IMR-90 (cell line): ENCODE measurements around the gene FNDC3B. TPM values are rescaled to one million over a fixed set of nuclear protein-coding genes. Genes with fewer than 3 reads are reported as not detected.

Experiments
- ATAC-seq: fragments of 200-7000 bp; cut with Tn5 transposase; 2 replicates; pipeline ENCODE4 v1.9.1; 2020; ENCODE audit warnings: low read depth, mild to moderate bottlenecking, moderate library complexity
- BruUV-seq: library from RNA; stranded (reverse); fragments of 400-500 nt; replicated peaks from 2 replicates; lab custom pipeline; 2021; lab: Mats Ljungman, UMichigan
- CTCF ChIA-PET: fragments of 300-600 bp; formaldehyde crosslinking; extraction: SDS; loops from one replicate; lab custom pipeline; 2021; ENCODE audit warnings: antibody characterized with exemption; lab: Yijun Ruan, JAX
- POLR2A ChIA-PET: fragments of 300-600 bp; sonication (Branson Sonifier 250); formaldehyde crosslinking; loops from one replicate; lab custom pipeline; 2022; ENCODE audit warnings: antibody characterized with exemption; ENCODE audit not compliant: unreplicated experiment; lab: Charles Lee
- DNase-seq: peaks from one replicate; pipeline ENCODE4 v3.0.0; 2013
- H2AFZ ChIP-seq: replicated peaks from 2 replicates; pipeline ENCODE3; 2013; ENCODE audit warnings: low read length, mild to moderate bottlenecking; ENCODE audit not compliant: poor library complexity
- H2AK5ac ChIP-seq: 2 replicates; pipeline ENCODE4 v1.6.1; 2013; ENCODE audit warnings: low read depth, low read length, inconsistent platforms
- H2AK9ac ChIP-seq: replicated peaks from 2 replicates; pipeline ENCODE3; 2013; ENCODE audit warnings: mild to moderate bottlenecking, low read depth, low read length, moderate library complexity; ENCODE audit not compliant: poor library complexity
- H2BK120ac ChIP-seq: 2 replicates; pipeline ENCODE4 v1.6.1; 2013; ENCODE audit warnings: low read depth, low read length, inconsistent platforms
- H2BK15ac ChIP-seq: 3 replicates; pipeline ENCODE4 v1.6.1; 2013; ENCODE audit warnings: low read depth, low read length, inconsistent platforms
- H2BK20ac ChIP-seq: 2 replicates; pipeline ENCODE4 v1.6.1; 2013; ENCODE audit warnings: low read depth, mild to moderate bottlenecking, inconsistent platforms, low read length, moderate library complexity
- H2BK5ac ChIP-seq: 2 replicates; pipeline ENCODE4 v1.6.1; 2013; ENCODE audit warnings: mild to moderate bottlenecking, low read depth, low read length, inconsistent platforms; ENCODE audit not compliant: poor library complexity, severe bottlenecking
- H3K14ac ChIP-seq: replicated peaks from 2 replicates; pipeline ENCODE4 v1.6.1; 2013; ENCODE audit warnings: low read depth, low read length, inconsistent platforms
- H3K18ac ChIP-seq: 2 replicates; pipeline ENCODE4 v1.6.1; 2013; ENCODE audit warnings: low read depth, low read length, control low read depth
- H3K23ac ChIP-seq: 2 replicates; pipeline ENCODE4 v1.6.1; 2013; ENCODE audit warnings: low read depth, low read length, inconsistent platforms
- H3K27ac ChIP-seq: 2 replicates; pipeline ENCODE4 v1.5.1; 2013; ENCODE audit warnings: mild to moderate bottlenecking, control low read depth, low read length; ENCODE audit not compliant: insufficient read depth
- H3K27me3 ChIP-seq: 2 replicates; pipeline ENCODE4 v1.6.1; 2013; ENCODE audit warnings: low read length; ENCODE audit not compliant: control insufficient read depth, insufficient read depth
- H3K36me3 ChIP-seq: 2 replicates; pipeline ENCODE4 v1.6.1; 2013; ENCODE audit warnings: low read length, mixed read lengths; ENCODE audit not compliant: control insufficient read depth, insufficient read depth
- H3K4ac ChIP-seq: 2 replicates; pipeline ENCODE4 v1.6.1; 2013; ENCODE audit warnings: low read depth, low read length, inconsistent platforms
- H3K4me1 ChIP-seq: 2 replicates; pipeline ENCODE4 v1.6.1; 2013; ENCODE audit warnings: low read length, mixed read lengths; ENCODE audit not compliant: control insufficient read depth, insufficient read depth
- H3K4me2 ChIP-seq: 2 replicates; pipeline ENCODE4 v1.6.1; 2013; ENCODE audit warnings: low read depth, mild to moderate bottlenecking, control low read depth, low read length, moderate library complexity
- H3K4me3 ChIP-seq: 2 replicates; pipeline ENCODE4 v1.5.1; 2013; ENCODE audit warnings: low read depth, mild to moderate bottlenecking, control low read depth, low read length, moderate library complexity; ENCODE audit not compliant: insufficient read depth
- H3K56ac ChIP-seq: 2 replicates; pipeline ENCODE4 v1.6.1; 2013; ENCODE audit warnings: low read length, inconsistent platforms; ENCODE audit not compliant: insufficient read depth; ENCODE audit errors: extremely low read depth
- H3K79me1 ChIP-seq, 2 experiments: 2 replicates each; pipeline ENCODE4 v1.6.1; 2013; ENCODE audit warnings: low read length in 2 of 2, inconsistent platforms in 1 of 2, low read depth in 1 of 2
- H3K9ac ChIP-seq: 2 replicates; pipeline ENCODE4 v1.6.1; 2013; ENCODE audit warnings: low read depth, low read length, control low read depth
- H3K9me1 ChIP-seq: 2 replicates; pipeline ENCODE4 v1.6.1; 2013; ENCODE audit warnings: low read length, inconsistent platforms; ENCODE audit not compliant: insufficient read depth
- H3K9me3 ChIP-seq: 2 replicates; pipeline ENCODE4 v1.6.1; 2013; ENCODE audit warnings: low read length; ENCODE audit not compliant: control insufficient read depth, insufficient read depth
- H4K20me1 ChIP-seq: 2 replicates; pipeline ENCODE4 v1.6.1; 2013; ENCODE audit warnings: low read length, inconsistent platforms; ENCODE audit not compliant: insufficient read depth
- H4K5ac ChIP-seq: 2 replicates; pipeline ENCODE4 v1.6.1; 2013; ENCODE audit warnings: mild to moderate bottlenecking, low read depth, low read length, control low read depth
- H4K8ac ChIP-seq, 2 experiments: 2 replicates each; pipeline ENCODE4 v1.6.1; 2013; ENCODE audit warnings: low read depth in 2 of 2, low read length in 2 of 2, control low read depth in 1 of 2, inconsistent platforms in 1 of 2
- H4K91ac ChIP-seq: 2 replicates; pipeline ENCODE4 v1.6.1; 2013; ENCODE audit warnings: low read depth, low read length, inconsistent platforms; ENCODE audit not compliant: insufficient read depth
- BHLHE40 ChIP-seq: fragments of 150-350 bp; IDR thresholded peaks from 2 replicates; pipeline ENCODE4 v1.6.1; 2016; ENCODE audit warnings: mild to moderate bottlenecking, low read depth, low read length
- CEBPB ChIP-seq: IDR thresholded peaks from 2 replicates; pipeline ENCODE4 v1.6.1; 2012; ENCODE audit warnings: low read depth, low read length, improper control_type of control experiment
- CHD1 ChIP-seq: IDR thresholded peaks from 2 replicates; pipeline ENCODE4 v1.6.1; 2012; ENCODE audit warnings: low read depth, low read length, improper control_type of control experiment
- CTCF ChIP-seq: conservative IDR thresholded peaks from 2 replicates; pipeline ENCODE4 v1.5.1; 2012; ENCODE audit warnings: mild to moderate bottlenecking, low read depth, low read length, improper control_type of control experiment
- FOS ChIP-seq: fragments of 150-350 bp; IDR thresholded peaks from 2 replicates; pipeline ENCODE4 v1.6.1; 2016; ENCODE audit warnings: low read depth, low read length
- MAFK ChIP-seq: IDR thresholded peaks from 2 replicates; pipeline ENCODE4 v1.6.1; 2012; ENCODE audit warnings: low read depth, low read length, improper control_type of control experiment
- MAZ ChIP-seq: IDR thresholded peaks from 2 replicates; pipeline ENCODE4 v1.6.1; 2012; ENCODE audit warnings: low read depth, mild to moderate bottlenecking, low read length, improper control_type of control experiment, moderate library complexity, borderline replicate concordance
- MXI1 ChIP-seq: IDR thresholded peaks from 2 replicates; pipeline ENCODE4 v1.6.1; 2012; ENCODE audit warnings: low read depth, mild to moderate bottlenecking, low read length, moderate library complexity, borderline replicate concordance
- NFE2L2 ChIP-seq: fragments of 150-350 bp; IDR thresholded peaks from 2 replicates; pipeline ENCODE4 v1.6.1; 2016; ENCODE audit warnings: low read depth, mild to moderate bottlenecking, low read length
- POLR2A ChIP-seq: IDR thresholded peaks from 2 replicates; pipeline ENCODE4 v1.6.1; 2012; ENCODE audit warnings: mild to moderate bottlenecking, low read depth, low read length
- RAD21 ChIP-seq: IDR thresholded peaks from 2 replicates; pipeline ENCODE4 v1.6.1; 2012; ENCODE audit warnings: low read length, improper control_type of control experiment
- RCOR1 ChIP-seq: IDR thresholded peaks from 2 replicates; pipeline ENCODE4 v1.6.1; 2012; ENCODE audit warnings: mild to moderate bottlenecking, low read length, improper control_type of control experiment; ENCODE audit not compliant: insufficient replicate concordance
- RFX5 ChIP-seq: IDR thresholded peaks from 2 replicates; pipeline ENCODE4 v1.8.0; 2012; ENCODE audit warnings: low read depth, mild to moderate bottlenecking, low read length, moderate library complexity
- SMC3 ChIP-seq: fragments of 150-350 bp; IDR thresholded peaks from 2 replicates; pipeline ENCODE4 v1.6.1; 2016; ENCODE audit warnings: low read depth, mild to moderate bottlenecking, antibody characterized with exemption, low read length, moderate library complexity
- USF2 ChIP-seq: fragments of 150-350 bp; IDR thresholded peaks from 2 replicates; pipeline ENCODE4 v1.6.1; 2017; ENCODE audit warnings: mild to moderate bottlenecking, antibody characterized with exemption, low read length, low read depth
- WGBS, 2 experiments: methylation state at CpG; one replicate each; pipeline versions ENCODE4 v1.1.5 to v1.1.7; 2013; ENCODE audit warnings: missing lambda C conversion rate in 2 of 2; ENCODE audit not compliant: insufficient read length in 1 of 2; ENCODE audit errors: extremely low coverage in 2 of 2; 5-methylcytosine and 5-hydroxymethylcytosine counted together
- dilution Hi-C: fragments of 300-500 bp; cut with HindIII; formaldehyde crosslinking; loops from one replicate; pipeline ENCODE4 v1.14.3; 2018; ENCODE audit warnings: low sequenced_read_pairs; ENCODE audit not compliant: unreplicated experiment
- in situ Hi-C: fragments of 300-500 bp; cut with MboI; formaldehyde crosslinking; loops from 3 replicates; pipeline ENCODE4 v1.14.3; 2019; ENCODE audit warnings: low sequenced_read_pairs, inconsistent platforms, mixed read lengths
- intact Hi-C: fragments of 100-400 bp; cut with micrococcal nuclease; formaldehyde crosslinking; loops from 2 replicates; pipeline ENCODE4 v1.10.0; 2022
- polyA plus RNA-seq, 3 experiments: library from polyadenylated mRNA; depleted of rRNA; stranded (reverse); fragments of >200 nt; gene quantifications; 2 replicates each; pipeline ENCODE4 v1.2.3, GENCODE V29; 2012; ENCODE audit warnings: low replicate concordance in 1 of 3
- total RNA-seq: library from RNA; depleted of rRNA; stranded (reverse); fragments of >200 nt; gene quantifications from 2 replicates; pipeline ENCODE4 v1.2.3, GENCODE V29; 2012
- TF ChIP-seq, protein P1 (sequence below): fragments of 150-350 bp; IDR thresholded peaks from 2 replicates; pipeline ENCODE4 v1.6.1; 2016; ENCODE audit warnings: low read depth, mild to moderate bottlenecking, low read length, moderate library complexity, borderline replicate concordance

FNDC3B gene
- total and polyA plus RNA-seq, 2 of the 4 experiments (the other 2 are of a cell fraction): 23.9 to 150 TPM

DNA sequence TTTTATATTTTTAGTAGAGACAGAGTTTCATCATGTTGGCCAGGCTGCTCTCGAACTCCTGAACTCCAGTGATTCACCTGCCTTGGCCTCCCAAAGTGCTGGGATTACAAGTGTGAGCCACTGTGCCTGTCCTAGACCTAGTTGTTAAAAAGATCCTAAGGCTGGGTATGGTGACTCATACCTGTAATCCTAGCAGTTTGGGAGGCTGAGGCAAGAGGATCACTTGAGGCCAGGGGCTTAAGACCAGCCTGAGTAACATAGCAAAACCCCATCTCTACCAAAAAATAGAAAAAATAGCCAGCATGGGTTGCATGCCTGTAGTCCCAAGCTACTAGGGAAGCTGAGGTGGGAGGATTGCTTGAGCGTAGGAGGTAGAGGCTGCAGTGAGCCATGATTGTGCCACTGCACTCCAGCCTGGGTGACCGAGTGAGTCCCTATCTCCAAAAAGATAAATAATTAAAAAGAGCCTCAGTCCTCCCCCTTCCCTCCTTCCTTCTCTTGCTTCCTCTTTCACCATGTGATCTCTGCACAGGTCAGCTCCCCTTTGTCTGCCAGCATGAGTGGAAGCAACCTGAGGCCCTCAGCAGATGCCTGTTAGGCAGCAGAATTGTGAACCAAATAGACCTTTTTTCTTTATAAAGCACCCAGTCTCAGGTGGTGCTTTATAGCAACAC lies 9.8 kb upstream of the FNDC3B start:
- ChIA-PET POLR2A (no interaction called here), CTCF (no interaction called here)
- Histone ChIP-seq H3K56ac (no peak overlapping the region), H2BK15ac (no peak overlapping the region), H2BK20ac (no peak overlapping the region), H3K27ac (no peak overlapping the region), H4K5ac (no peak overlapping the region), H3K14ac (no peak overlapping the region), H3K9me3 (peaks cover 3% of the 10 kb centered on the region), H3K4me3 (no peak overlapping the region), H2AFZ (no peak overlapping the region), H4K91ac (no peak overlapping the region), H3K9ac (no peak overlapping the region), H3K79me1 (no peaks in the 10 kb centered on the region), H4K8ac (no peak overlapping the region), H2BK5ac (no peak overlapping the region), H2AK5ac (peak overlapping the region; percentile 39; the same call in 1 of the 2 replicates), H2AK9ac (no peak overlapping the region), H3K36me3 (no peaks in the 10 kb centered on the region), H3K4me1 (no peaks in the 10 kb centered on the region), H3K4me2 (no peak overlapping the region), H3K23ac (no peak overlapping the region), H3K18ac (no peak overlapping the region), H3K9me1 (0 out of 2 replicates have a peak, but pooled peaks cover 2% of the 10 kb centered on the region), H3K4ac (no peak overlapping the region), H4K20me1 (no peaks in the 10 kb centered on the region), H3K27me3 (no peaks in the 10 kb centered on the region), H2BK120ac (no peak overlapping the region)
- intact Hi-C loops (no loop called here), in situ Hi-C loops (no loop called here), dilution Hi-C loops (no loop called here)
- ATAC-seq (no peak), DNase-seq (no peak)
- BruUV-seq: no TSS peak
- 80% methylated on average over 1 of the region's 3 CpGs; no CpG with 5 or more reads in 1 of the 2 experiments for WGBS, 2 experiments
- TF ChIP-seq RCOR1: no peak
- TF ChIP-seq CHD1: no peak
- no peak for TF ChIP-seq CEBPB
- TF ChIP-seq SMC3: no peak
- TF ChIP-seq MXI1: no peak
- TF ChIP-seq MAZ: no peak
- no peak for TF ChIP-seq MAFK
- no peak for TF ChIP-seq RAD21
- TF ChIP-seq NFE2L2: no peak
- TF ChIP-seq FOS: no peak
- TF ChIP-seq BHLHE40: no peak
- no peak for TF ChIP-seq USF2
- no peak for TF ChIP-seq CTCF
- TF ChIP-seq RFX5: no peak
- TF ChIP-seq, protein P1, sequence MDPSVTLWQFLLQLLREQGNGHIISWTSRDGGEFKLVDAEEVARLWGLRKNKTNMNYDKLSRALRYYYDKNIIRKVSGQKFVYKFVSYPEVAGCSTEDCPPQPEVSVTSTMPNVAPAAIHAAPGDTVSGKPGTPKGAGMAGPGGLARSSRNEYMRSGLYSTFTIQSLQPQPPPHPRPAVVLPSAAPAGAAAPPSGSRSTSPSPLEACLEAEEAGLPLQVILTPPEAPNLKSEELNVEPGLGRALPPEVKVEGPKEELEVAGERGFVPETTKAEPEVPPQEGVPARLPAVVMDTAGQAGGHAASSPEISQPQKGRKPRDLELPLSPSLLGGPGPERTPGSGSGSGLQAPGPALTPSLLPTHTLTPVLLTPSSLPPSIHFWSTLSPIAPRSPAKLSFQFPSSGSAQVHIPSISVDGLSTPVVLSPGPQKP: no peak
- TF ChIP-seq POLR2A: no peak
